MM.1S (cell line): ENCODE results near the gene SLC45A2.
A peak's percentile ranks its signal among the peaks of the same experiment; 100 is the strongest.

ENCODE experiments used
- DNase-seq: peaks from one replicate; pipeline ENCODE4 v3.0.0-alpha.2; 2015
- H2AFZ ChIP-seq: fragments of 300-600 bp; sonication (generic); 2 replicates; pipeline ENCODE4 v1.6.0; 2016; ENCODE audit warnings: antibody characterized with exemption, low read length
- H3F3A ChIP-seq: fragments of 300-600 bp; sonication (generic); 2 replicates; pipeline ENCODE4 v1.6.1; 2016; ENCODE audit warnings: mild to moderate bottlenecking, antibody characterized with exemption, low read length, moderate library complexity, mixed read lengths; ENCODE audit not compliant: insufficient read depth
- H3K27ac ChIP-seq: fragments of 300-600 bp; sonication (generic); 2 replicates; pipeline ENCODE4 v1.5.1; 2016; ENCODE audit warnings: mild to moderate bottlenecking, low read length
- H3K27me3 ChIP-seq: fragments of 300-600 bp; sonication (generic); replicated peaks from 2 replicates; pipeline ENCODE4 v1.6.0; 2016; ENCODE audit warnings: low read length; ENCODE audit not compliant: insufficient read depth
- H3K36me3 ChIP-seq: fragments of 300-600 bp; sonication (generic); replicated peaks from 2 replicates; pipeline ENCODE4 v1.6.1; 2016; ENCODE audit warnings: mild to moderate bottlenecking, low read length, mixed read lengths; ENCODE audit not compliant: insufficient read depth
- H3K4me1 ChIP-seq: fragments of 300-600 bp; sonication (generic); 2 replicates; pipeline ENCODE4 v1.6.1; 2016; ENCODE audit warnings: low read length, mixed read lengths
- H3K4me2 ChIP-seq: fragments of 300-600 bp; sonication (generic); 2 replicates; pipeline ENCODE4 v1.6.0; 2016; ENCODE audit warnings: low read depth, low read length
- H3K4me3 ChIP-seq: fragments of 300-600 bp; sonication (generic); 2 replicates; pipeline ENCODE4 v1.5.1; 2016; ENCODE audit warnings: low read length, mixed read lengths
- H3K79me2 ChIP-seq: fragments of 300-600 bp; sonication (generic); 2 replicates; pipeline ENCODE4 v1.6.1; 2016; ENCODE audit warnings: mixed run types, low read length, mixed read lengths
- H3K9ac ChIP-seq: fragments of 300-600 bp; sonication (generic); 2 replicates; pipeline ENCODE4 v1.6.1; 2016; ENCODE audit warnings: low read length, mixed read lengths
- H3K9me2 ChIP-seq: fragments of 300-600 bp; sonication (generic); replicated peaks from 2 replicates; pipeline ENCODE4 v1.6.1; 2016; ENCODE audit warnings: mild to moderate bottlenecking, low read length, mixed read lengths; ENCODE audit not compliant: insufficient read depth
- H3K9me3 ChIP-seq: fragments of 300-600 bp; sonication (generic); replicated peaks from 2 replicates; pipeline ENCODE4 v1.6.1; 2016; ENCODE audit warnings: mild to moderate bottlenecking, low read length, mixed read lengths; ENCODE audit not compliant: insufficient read depth
- H4K20me1 ChIP-seq: fragments of 300-600 bp; sonication (generic); 2 replicates; pipeline ENCODE4 v1.6.1; 2016; ENCODE audit warnings: mild to moderate bottlenecking, low read length, moderate library complexity, mixed read lengths; ENCODE audit not compliant: insufficient read depth
- CTCF ChIP-seq: fragments of 300-600 bp; sonication (generic); IDR thresholded peaks from 2 replicates; pipeline ENCODE4 v1.5.1; 2016; ENCODE audit warnings: antibody characterized with exemption, low read length, mixed read lengths
- EZH2 ChIP-seq: fragments of 300-600 bp; sonication (generic); optimal IDR thresholded peaks from 2 replicates; pipeline ENCODE3; 2017; ENCODE audit warnings: low read depth, mild to moderate bottlenecking, antibody characterized with exemption, low read length, mixed read lengths
- EZH2phosphoT487 ChIP-seq: fragments of 300-600 bp; sonication (generic); IDR thresholded peaks from 2 replicates; pipeline ENCODE4 v1.6.1; 2018; ENCODE audit warnings: antibody characterized with exemption, low read length

The SLC45A2 gene

GRCh38 chr5:33997331-33997983 is 13.0 kb upstream of the SLC45A2 start:
- no peak overlapping the region for H2AFZ ChIP-seq
- no peaks in the 10 kb centered on the region for H3K79me2 ChIP-seq
- peaks cover 18% of the 10 kb centered on the region for H3K4me1 ChIP-seq
- H3K4me3 ChIP-seq: no peak overlapping the region
- peaks cover 9% of the 10 kb centered on the region for H3F3A ChIP-seq
- no peaks in the 10 kb centered on the region for H3K9me2 ChIP-seq
- H4K20me1 ChIP-seq: no peaks in the 10 kb centered on the region
- H3K9ac ChIP-seq: no peak overlapping the region
- TF ChIP-seq EZH2phosphoT487 (no peak), CTCF (peak; percentile 67)
- no peaks in the 10 kb centered on the region for H3K9me3 ChIP-seq
- H3K27ac ChIP-seq: no peak overlapping the region
- DNase-seq: peak; percentile 56
- H3K36me3 ChIP-seq: 0 out of 2 replicates have a peak, but pooled peaks cover 2% of the 10 kb centered on the region
- H3K4me2 ChIP-seq: no peak overlapping the region
- H3K27me3 ChIP-seq: no peaks in the 10 kb centered on the region

- H3K27ac ChIP-seq: no peak overlapping the region
- H3K9me3 ChIP-seq: no peaks in the 10 kb centered on the region
- no peak overlapping the region for H2AFZ ChIP-seq
- H3K4me2 ChIP-seq: no peak overlapping the region
- no peak overlapping the region for H3K9ac ChIP-seq
- no peaks in the 10 kb centered on the region for H3K9me2 ChIP-seq
- H3K79me2 ChIP-seq: no peaks in the 10 kb centered on the region
- H3K4me1 ChIP-seq: peaks cover 18% of the 10 kb centered on the region
- peaks cover 9% of the 10 kb centered on the region for H3F3A ChIP-seq
- H3K27me3 ChIP-seq: no peaks in the 10 kb centered on the region
- no peak overlapping the region for H3K4me3 ChIP-seq
- 0 out of 2 replicates have a peak, but pooled peaks cover 2% of the 10 kb centered on the region for H3K36me3 ChIP-seq
- no peak for DNase-seq
- H4K20me1 ChIP-seq: no peaks in the 10 kb centered on the region
- no peak for TF ChIP-seq EZH2
- TF ChIP-seq CTCF: no peak
- TF ChIP-seq EZH2phosphoT487: no peak
Observed at GRCh38 chr5:33995865-33996264, 11.4 kb upstream of the SLC45A2 start.

GRCh38 chr5:33994845-33995244 is 10.4 kb upstream of the SLC45A2 start:
- no peak for TF ChIP-seq EZH2phosphoT487
- TF ChIP-seq CTCF: peak; percentile 23
- no peak for TF ChIP-seq EZH2
- no peaks in the 10 kb centered on the region for H3K79me2 ChIP-seq
- peak; percentile 48 for DNase-seq
- peak overlapping the region; percentile 22; the same call in 1 of the 2 replicates for H3K27ac ChIP-seq
- H3K9me3 ChIP-seq: no peaks in the 10 kb centered on the region
- no peaks in the 10 kb centered on the region for H3K27me3 ChIP-seq
- H3K4me1 ChIP-seq: peaks cover 18% of the 10 kb centered on the region
- 0 out of 2 replicates have a peak, but pooled peaks cover 2% of the 10 kb centered on the region for H3K36me3 ChIP-seq
- H3K4me2 ChIP-seq: peak overlapping the region; percentile 28
- H3F3A ChIP-seq: peaks cover 9% of the 10 kb centered on the region
- no peaks in the 10 kb centered on the region for H4K20me1 ChIP-seq
- no peaks in the 10 kb centered on the region for H3K9me2 ChIP-seq
- 0 out of 2 replicates have a peak overlapping the region, but pooled peaks have one; percentile 25 for H2AFZ ChIP-seq
- H3K4me3 ChIP-seq: no peak overlapping the region
- H3K9ac ChIP-seq: no peak overlapping the region
